Measurements from ENCODE around the gene ENGASE. TPM values are rescaled to one million over a fixed set of nuclear protein-coding genes. Genes with fewer than 3 reads are reported as not detected.

ENGASE gene
- total RNA-seq, 2 donors from 2014 or later = 24.9 to 50.8 TPM

GRCh38 chr17:79080761-79081290 is 6.2 kb downstream of the ENGASE start:
- Histone ChIP-seq H3K27me3 (no peaks in the 10 kb centered on the region), H3K27ac (no peak overlapping the region), H3K9me3 (no peaks in the 10 kb centered on the region), H3K4me3 (no peak overlapping the region), H3K4me1 (peaks cover 6% of the 10 kb centered on the region), H3K36me3 (replicated peaks in 1 of 2; ENCODE audit: insufficient read depth in 1 of 2, low read depth in 2 of 2) (peaks cover 0 to 18% of the 10 kb centered on the region in 2 donors)
- 96 to 97% methylated on average over 15 to 16 of the region's 17 CpGs for WGBS, 2 donors
- TF ChIP-seq POLR2A (IDR thresholded peaks at IDR 0.05) (no peak), CTCF (IDR thresholded peaks at IDR 0.05) (no peak)
- DNase-seq (no peak), ATAC-seq (no peak)
- intact Hi-C loops (cut with DNase I) = no loop called here

- WGBS, 2 donors = 71 to 85% methylated on average over 14 to 20 of the region's 20 CpGs
- H3K27me3 ChIP-seq = no peaks in the 10 kb centered on the region
- H3K4me3 ChIP-seq = no peak overlapping the region
- intact Hi-C loops (cut with DNase I) = no loop called here
- no peak for ATAC-seq
- no peaks in the 10 kb centered on the region for H3K9me3 ChIP-seq
- H3K36me3 ChIP-seq (replicated peaks in 1 of 2; ENCODE audit: insufficient read depth in 1 of 2, low read depth in 2 of 2) = peaks cover 0 to 18% of the 10 kb centered on the region in 2 donors
- TF ChIP-seq CTCF (IDR thresholded peaks at IDR 0.05) (no peak), POLR2A (IDR thresholded peaks at IDR 0.05) (no peak)
- no peaks in the 10 kb centered on the region for H3K4me1 ChIP-seq
- no peak for DNase-seq
- H3K27ac ChIP-seq = no peak overlapping the region
Measured at GRCh38 chr17:79081571-79082276, 7.1 kb downstream of the ENGASE start.

- H3K36me3 ChIP-seq (replicated peaks in 1 of 2; ENCODE audit: insufficient read depth in 1 of 2, low read depth in 2 of 2) = peaks cover 0 to 18% of the 10 kb centered on the region in 2 donors
- H3K4me1 ChIP-seq = no peaks in the 10 kb centered on the region
- no peaks in the 10 kb centered on the region for H3K9me3 ChIP-seq
- no peak overlapping the region for H3K4me3 ChIP-seq
- H3K27me3 ChIP-seq = no peaks in the 10 kb centered on the region
- peak; percentile 52 to 69 (median 63) for TF ChIP-seq CTCF (IDR thresholded peaks at IDR 0.05)
- no peak for TF ChIP-seq POLR2A (IDR thresholded peaks at IDR 0.05)
- H3K27ac ChIP-seq = no peak overlapping the region
- 52 to 64% methylated on average over 14 to 41 of the region's 41 CpGs for WGBS, 2 donors
- intact Hi-C loops (cut with DNase I) = no loop called here
- peak; percentile 40 for ATAC-seq
- peak; percentile 31 to 51 (median 42) for DNase-seq
Measured at GRCh38 chr17:79082311-79083190, 7.9 kb downstream of the ENGASE start.

GRCh38 chr17:79083191-79083971 is 8.8 kb downstream of the ENGASE start:
- no peak for ATAC-seq
- intact Hi-C loops (cut with DNase I) = no loop called here
- Histone ChIP-seq H3K9me3 (no peaks in the 10 kb centered on the region), H3K4me1 (no peaks in the 10 kb centered on the region), H3K27me3 (no peaks in the 10 kb centered on the region), H3K36me3 (replicated peaks in 1 of 2; ENCODE audit: insufficient read depth in 1 of 2, low read depth in 2 of 2) (peaks cover 0 to 18% of the 10 kb centered on the region in 2 donors), H3K4me3 (no peak overlapping the region), H3K27ac (no peak overlapping the region)
- TF ChIP-seq CTCF (IDR thresholded peaks at IDR 0.05) (no peak), POLR2A (IDR thresholded peaks at IDR 0.05) (no peak)
- 84 to 86% methylated on average over 14 to 26 of the region's 28 CpGs for WGBS, 2 donors
- no peak for DNase-seq

Data from body of pancreas (tissue), 4 donors.